HG03280 (cell line): Measurements from ENCODE around the gene MID2.
"Not testable (repeated sequence)": the region's sequence is repeated elsewhere in the genome, so short reads cannot be mapped to it uniquely, and the experiment has no call there.

Experiments used
- ATAC-seq: cut with Tn5 transposase; IDR thresholded peaks from one replicate; pipeline ENCODE4 v1.9.1; 2021; ENCODE audit warnings: mild to moderate bottlenecking, moderate library complexity; ENCODE audit not compliant: unreplicated experiment

Gene MID2

DNA sequence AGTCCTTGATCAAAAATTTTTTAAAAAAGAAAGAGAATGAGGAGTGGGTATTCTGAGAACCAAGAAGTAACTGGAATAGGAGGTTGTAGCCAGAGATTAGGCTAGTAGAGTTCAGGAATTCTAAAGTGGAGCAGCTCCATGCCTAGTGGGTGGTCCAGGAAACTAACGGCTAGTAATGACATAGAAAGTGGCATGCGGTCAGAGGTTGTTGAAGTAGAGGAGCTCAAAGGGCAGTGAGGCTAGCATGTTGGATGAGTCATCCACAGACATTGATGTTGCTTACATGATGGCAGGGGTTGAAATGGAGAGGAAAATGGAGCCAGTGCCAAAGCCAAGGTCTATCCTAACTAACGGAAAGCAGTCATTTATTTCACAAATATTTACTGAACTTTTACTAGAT is 114.4 kb downstream of the MID2 start:
- no peak for ATAC-seq

DNA sequence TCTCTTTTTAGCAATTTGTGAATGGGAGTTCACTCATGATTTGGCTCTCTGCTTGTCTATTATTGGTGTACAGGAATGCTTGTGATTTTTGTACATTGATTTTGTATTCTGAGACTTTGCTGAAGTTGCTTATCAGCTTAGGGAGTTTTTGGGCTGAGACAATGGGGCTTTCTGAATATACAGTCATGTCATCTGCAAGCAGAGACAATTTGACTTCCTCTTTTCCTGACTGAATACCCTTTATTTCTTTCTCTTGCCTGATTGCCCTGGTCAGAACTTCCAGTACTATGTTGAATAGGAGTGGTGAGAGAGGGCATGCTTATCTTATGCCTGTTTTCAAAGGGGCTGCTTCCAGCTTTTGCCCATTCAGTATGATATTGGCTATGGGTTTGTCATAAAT is 129.7 kb downstream of the MID2 start:
- not testable (repeated sequence) for ATAC-seq

DNA sequence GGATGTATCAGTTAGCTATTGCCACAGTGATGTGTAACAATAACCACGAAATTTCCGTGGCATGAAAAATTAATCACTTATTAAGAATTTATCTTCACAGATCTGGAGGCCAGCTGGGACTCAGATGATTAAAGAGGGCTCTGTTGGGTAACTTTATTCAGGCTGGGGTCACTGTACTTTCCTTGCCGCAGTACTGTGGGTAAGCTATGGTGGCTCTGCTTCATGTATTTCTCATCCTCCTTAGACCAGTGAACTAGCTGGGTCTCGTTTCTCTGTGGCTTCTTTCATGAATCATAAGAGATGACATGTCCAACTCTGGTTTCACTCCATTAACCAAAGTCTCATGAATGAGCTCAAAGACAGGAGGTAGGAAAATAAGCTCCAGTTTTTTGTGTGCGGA is 143.0 kb downstream of the MID2 start:
- no peak for ATAC-seq

DNA sequence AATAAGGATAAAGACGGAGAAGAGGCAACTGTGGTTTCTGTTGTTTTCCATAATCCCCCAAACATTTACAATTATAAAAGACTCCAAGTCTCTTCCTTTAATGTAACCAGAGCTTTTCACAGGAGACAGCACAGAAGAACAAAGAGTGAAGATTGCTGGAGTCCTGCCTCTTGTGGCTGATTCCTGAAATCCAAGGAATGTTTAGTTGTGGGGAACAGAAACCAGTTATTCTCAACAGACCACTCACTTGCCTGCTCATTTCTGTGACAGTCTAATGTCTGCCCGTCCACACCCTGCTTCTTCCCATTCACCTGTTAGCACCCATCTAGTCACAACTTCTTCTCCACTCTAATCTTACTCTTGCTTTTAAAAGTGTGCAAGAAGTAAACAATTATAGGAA is 144.4 kb downstream of the MID2 start:
- no peak for ATAC-seq

DNA sequence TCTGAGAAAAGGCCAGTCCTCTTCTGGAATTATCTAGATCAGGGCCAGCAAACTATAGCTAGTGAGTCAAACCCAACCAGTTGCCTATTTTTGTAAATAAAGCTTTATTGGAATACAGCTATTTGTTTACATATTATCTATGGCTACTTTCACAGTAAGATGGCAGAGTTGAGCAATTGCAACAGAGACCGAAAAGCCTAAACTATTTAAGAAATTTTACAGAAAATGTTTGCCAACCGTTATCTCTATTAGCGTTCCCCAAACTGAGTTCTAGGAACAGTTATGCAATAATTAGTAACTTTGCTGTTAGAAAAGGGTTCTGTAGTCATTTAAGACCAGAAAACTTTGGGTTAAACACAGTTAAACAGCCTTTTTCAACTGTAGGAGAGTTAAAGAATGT is 146.0 kb downstream of the MID2 start:
- no peak for ATAC-seq
